Measurements from ENCODE around the gene BOD1. TPM values are rescaled to one million over a fixed set of nuclear protein-coding genes. Genes with fewer than 3 reads are reported as not detected.

The BOD1 gene
- total RNA-seq, 1 experiment from 2014 or later = 98.6 TPM

DNA sequence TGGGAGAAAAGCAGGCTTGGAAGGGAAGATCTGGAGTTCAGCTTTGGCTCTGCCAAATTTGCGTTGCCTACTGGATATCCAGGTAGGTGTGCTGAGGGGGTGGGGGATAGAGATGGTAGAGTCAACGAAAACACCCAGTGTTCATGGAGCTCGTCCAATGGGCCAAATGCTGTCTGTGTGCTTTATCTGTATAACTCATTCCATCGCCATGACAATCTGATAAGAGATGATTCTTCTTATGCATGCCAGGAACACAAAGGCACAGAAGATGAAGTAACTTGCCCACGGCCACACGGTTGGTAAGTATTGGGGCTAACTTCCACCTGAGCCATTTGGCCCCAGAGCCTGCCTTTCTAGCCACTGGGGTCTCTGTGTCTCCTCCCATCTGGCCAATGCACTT, 53.2 kb downstream of the BOD1 start:
- in situ Hi-C loops (cut with HindIII; ENCODE audit: low sequenced_read_pairs) = no loop called here

GRCh38 chr5:173562451-173562850, 54.0 kb downstream of the BOD1 start:
- DNase-seq (ENCODE audit: low spot score) = no peak
- in situ Hi-C loops (cut with HindIII; ENCODE audit: low sequenced_read_pairs) = no loop called here

More for the DNA sequence above, 53.2 kb downstream of the BOD1 start:
- DNase-seq (ENCODE audit: low spot score) = no peak
